Keratinocyte (primary cell): ENCODE data around the gene MSGN1. TPM values are rescaled to one million over a fixed set of nuclear protein-coding genes. Genes with fewer than 3 reads are reported as not detected.

Experiments used
- DNase-seq: peaks from one replicate; pipeline ENCODE4 v3.0.0-alpha.2; 2011; ENCODE audit warnings: low read depth, missing footprints, low spot score
- FAIRE-seq: peaks from 2 replicates; lab custom pipeline; 2011; peaks lifted over from hg19 to GRCh38; lab: Jason Lieb, UNC
- H2AFZ ChIP-seq: 2 replicates; pipeline ENCODE4 v1.6.0; 2012; ENCODE audit warnings: low read length, control low read depth, inconsistent platforms; ENCODE audit not compliant: control insufficient read depth
- H3K27ac ChIP-seq: 2 replicates; pipeline ENCODE4 v1.5.1; 2011; ENCODE audit warnings: low read length; ENCODE audit not compliant: control insufficient read depth, insufficient read depth
- H3K27me3 ChIP-seq: 3 replicates; pipeline ENCODE4 v1.6.0; 2011; ENCODE audit warnings: low read length; ENCODE audit not compliant: control insufficient read depth, insufficient read depth; ENCODE audit errors: extremely low read depth
- H3K36me3 ChIP-seq, 2 experiments: 2 replicates in 1 of 2; 3 replicates in 1 of 2; pipeline ENCODE4 v1.5.1; 2011; ENCODE audit warnings: low read length in 2 of 2, mild to moderate bottlenecking in 1 of 2; ENCODE audit not compliant: control insufficient read depth in 2 of 2, insufficient read depth in 2 of 2; ENCODE audit errors: extremely low read depth in 1 of 2
- H3K4me1 ChIP-seq: 3 replicates; pipeline ENCODE4 v1.5.1; 2011; ENCODE audit warnings: low read length; ENCODE audit not compliant: control insufficient read depth, insufficient read depth; ENCODE audit errors: extremely low read depth
- H3K4me2 ChIP-seq: 3 replicates; pipeline ENCODE4 v1.6.0; 2011; ENCODE audit warnings: low read depth, low read length; ENCODE audit not compliant: control insufficient read depth, insufficient read depth; ENCODE audit errors: extremely low read depth
- H3K4me3 ChIP-seq, 3 experiments: fragments of 200-600 bp in 1 of 3; sonication (generic) in 1 of 3; 2 replicates in 2 of 3; 3 replicates in 1 of 3; pipeline ENCODE4 v1.5.1; 2011 to 2016; ENCODE audit warnings: low read length in 3 of 3, mild to moderate bottlenecking in 3 of 3, control low read depth in 2 of 3, inconsistent platforms in 1 of 3, low read depth in 1 of 3, mixed read lengths in 1 of 3, mixed run types in 1 of 3, moderate library complexity in 1 of 3; ENCODE audit not compliant: control insufficient read depth in 2 of 3, insufficient read depth in 2 of 3; ENCODE audit errors: extremely low read depth in 1 of 3
- H3K79me2 ChIP-seq: 2 replicates; pipeline ENCODE4 v1.6.0; 2012; ENCODE audit warnings: low read length; ENCODE audit not compliant: control insufficient read depth, insufficient read depth
- H3K9ac ChIP-seq: 3 replicates; pipeline ENCODE4 v1.6.0; 2011; ENCODE audit warnings: low read length; ENCODE audit not compliant: control insufficient read depth, insufficient read depth; ENCODE audit errors: extremely low read depth
- H3K9me1 ChIP-seq: 3 replicates; pipeline ENCODE4 v1.6.0; 2011; ENCODE audit warnings: low read length; ENCODE audit not compliant: control insufficient read depth, insufficient read depth; ENCODE audit errors: extremely low read depth
- H3K9me3 ChIP-seq: 2 replicates; pipeline ENCODE4 v1.5.1; 2012; ENCODE audit warnings: low read depth, low read length; ENCODE audit not compliant: control insufficient read depth
- H4K20me1 ChIP-seq: 3 replicates; pipeline ENCODE4 v1.6.0; 2011; ENCODE audit warnings: low read length; ENCODE audit not compliant: control insufficient read depth, insufficient read depth; ENCODE audit errors: extremely low read depth
- CTCF ChIP-seq, 3 experiments: IDR thresholded peaks in 1 of 3; conservative IDR thresholded peaks in 1 of 3; optimal IDR thresholded peaks in 1 of 3; 2 replicates in 2 of 3; 3 replicates in 1 of 3; pipeline versions ENCODE3 to v1.5.1; 2011; ENCODE audit warnings: low read length in 3 of 3, mild to moderate bottlenecking in 3 of 3, moderate library complexity in 2 of 3, control low read depth in 1 of 3, inconsistent platforms in 1 of 3; ENCODE audit not compliant: insufficient read depth in 2 of 3; ENCODE audit errors: extremely low read depth in 1 of 3
- EZH2 ChIP-seq: IDR thresholded peaks from one replicate; pipeline ENCODE4 v1.6.1; 2012; ENCODE audit warnings: inconsistent platforms, mild to moderate bottlenecking, low read length, moderate library complexity
- dilution Hi-C: fragments of 300-500 bp; cut with MboI; formaldehyde crosslinking; loops from one replicate; pipeline ENCODE4 v1.7.0; 2020; ENCODE audit warnings: low sequenced_read_pairs; ENCODE audit not compliant: extremely low pct_ligation_motif_present
- polyA plus RNA-seq, 5 experiments: library from polyadenylated mRNA; depleted of rRNA in 3 of 5; stranded (reverse) in 3 of 5; stranded (forward) in 1 of 5; unstranded in 1 of 5; fragments of >200 nt; gene quantifications; 1 replicate in 1 of 5; 2 replicates in 3 of 5; 3 replicates in 1 of 5; pipeline versions ENCODE4 v1.2.1 to v1.2.3, GENCODE V29; 2011 to 2012; ENCODE audit warnings: missing spikeins in 2 of 5, low read depth in 1 of 5, low replicate concordance in 1 of 5

MSGN1 gene
- polyA plus RNA-seq, 1 donor (not counting 4 experiments of a cell fraction or from before 2014, with no cell fraction given), result 0.22 TPM

GRCh38 chr2:17786727-17787126 lies 29.5 kb upstream of the MSGN1 start:
- no peaks in the 10 kb centered on the region for H4K20me1 ChIP-seq
- H3K9me1 ChIP-seq, result no peaks in the 10 kb centered on the region
- no peaks in the 10 kb centered on the region for H3K27me3 ChIP-seq
- H3K9ac ChIP-seq, result no peak overlapping the region
- no peaks in the 10 kb centered on the region for H3K36me3 ChIP-seq
- no peaks in the 10 kb centered on the region for H3K9me3 ChIP-seq
- no peaks in the 10 kb centered on the region for H3K79me2 ChIP-seq
- TF ChIP-seq EZH2 (no peak), CTCF (optimal IDR thresholded peaks at IDR 0.05 in 1 of 3, IDR thresholded peaks at IDR 0.05 in 1 of 3, conservative IDR thresholded peaks at IDR 0.05 in 1 of 3; ENCODE audit: extremely low read depth in 1 of 3, insufficient read depth in 2 of 3, low read length in 3 of 3) (no peak)
- H2AFZ ChIP-seq, result no peak overlapping the region
- H3K4me1 ChIP-seq, result no peaks in the 10 kb centered on the region
- FAIRE-seq (no peak), DNase-seq (no peak)
- H3K4me3 ChIP-seq, result no peak overlapping the region
- dilution Hi-C loops, result no loop called here
- no peak overlapping the region for H3K4me2 ChIP-seq
- H3K27ac ChIP-seq, result no peak overlapping the region

- no peaks in the 10 kb centered on the region for H3K4me1 ChIP-seq
- DNase-seq (no peak), FAIRE-seq (no peak)
- no peaks in the 10 kb centered on the region for H4K20me1 ChIP-seq
- H3K9me3 ChIP-seq, result no peaks in the 10 kb centered on the region
- H3K27ac ChIP-seq, result no peak overlapping the region
- no peak overlapping the region for H3K9ac ChIP-seq
- H3K79me2 ChIP-seq, result no peaks in the 10 kb centered on the region
- no peak overlapping the region for H3K4me3 ChIP-seq
- H3K4me2 ChIP-seq, result no peak overlapping the region
- H3K9me1 ChIP-seq, result no peaks in the 10 kb centered on the region
- H3K36me3 ChIP-seq, result no peaks in the 10 kb centered on the region
- TF ChIP-seq EZH2, result no peak
- no peak for TF ChIP-seq CTCF (optimal IDR thresholded peaks at IDR 0.05 in 1 of 3, IDR thresholded peaks at IDR 0.05 in 1 of 3, conservative IDR thresholded peaks at IDR 0.05 in 1 of 3; ENCODE audit: extremely low read depth in 1 of 3, insufficient read depth in 2 of 3, low read length in 3 of 3)
- H2AFZ ChIP-seq, result no peak overlapping the region
- H3K27me3 ChIP-seq, result no peaks in the 10 kb centered on the region
- dilution Hi-C loops, result no loop called here
These were observed 27.5 kb upstream of the MSGN1 start for GRCh38 chr2:17788773-17789172.
